HS-5 (cell line): ENCODE results near the gene SENP8.

Experiments
- DNase-seq: peaks from one replicate; pipeline ENCODE4 v3.0.0-alpha.2; 2012; ENCODE audit warnings: low read depth

Gene SENP8

DNA sequence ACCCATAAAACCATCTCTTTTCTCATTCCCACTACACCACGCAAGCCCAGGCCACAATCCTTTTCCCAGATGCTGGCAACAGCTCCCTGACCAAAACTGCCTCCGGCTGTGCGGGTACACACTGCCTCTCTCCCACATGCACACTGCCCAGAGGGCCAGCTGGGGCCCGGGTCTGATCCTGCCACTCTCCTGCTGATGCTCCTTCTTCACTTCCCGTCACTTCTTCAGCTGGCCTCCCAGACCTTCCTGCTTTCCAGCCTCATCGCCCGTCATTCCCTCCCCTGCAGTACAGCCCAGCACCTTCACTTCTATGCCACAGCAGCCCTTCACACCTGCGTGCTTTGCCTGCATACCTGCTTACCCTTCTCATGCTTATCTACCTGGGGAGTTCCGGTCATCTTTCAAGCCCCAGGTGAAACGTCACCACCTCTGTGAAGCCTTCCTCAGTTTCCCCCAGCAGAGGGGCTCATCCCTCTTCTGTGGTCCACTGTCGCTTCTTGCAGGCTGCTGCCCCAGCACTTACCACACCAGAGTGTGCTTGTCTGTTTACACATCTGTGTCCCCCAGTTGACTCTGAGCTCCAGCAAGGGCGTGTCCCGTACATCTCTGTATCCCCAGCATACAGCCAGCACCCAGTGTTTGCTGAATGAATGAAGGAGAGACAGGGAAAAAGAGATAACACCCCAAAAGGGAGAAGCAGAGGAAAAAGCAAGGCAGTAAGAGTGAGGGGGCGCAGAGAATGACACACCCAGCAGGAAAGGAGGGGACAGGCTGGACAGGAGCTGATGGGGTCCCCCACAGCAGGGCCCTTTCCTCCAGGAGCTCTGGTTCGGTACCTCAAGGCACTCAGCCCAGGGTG, 57.2 kb downstream of the SENP8 start:
- DNase-seq = no peak

DNA sequence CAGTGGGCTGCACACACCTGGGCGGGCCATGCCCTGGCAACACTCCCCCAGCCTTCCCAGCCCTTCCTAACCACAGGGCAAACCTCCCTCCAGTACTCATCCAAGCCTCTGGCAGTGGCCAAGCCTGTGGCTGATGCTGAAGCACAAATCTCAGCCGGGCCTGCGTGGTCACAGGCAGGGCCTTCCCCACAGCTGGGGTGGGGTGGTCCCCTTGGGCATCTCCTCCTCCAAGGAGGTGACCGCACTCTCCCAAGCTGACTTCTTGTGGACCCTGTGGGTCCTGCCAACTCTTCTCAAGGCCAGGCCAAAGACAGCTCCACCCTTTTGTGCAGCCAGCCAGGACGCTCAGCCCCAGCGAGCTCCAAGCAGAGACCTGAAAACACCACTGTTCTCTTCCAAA, 58.0 kb downstream of the SENP8 start:
- no peak for DNase-seq

DNA sequence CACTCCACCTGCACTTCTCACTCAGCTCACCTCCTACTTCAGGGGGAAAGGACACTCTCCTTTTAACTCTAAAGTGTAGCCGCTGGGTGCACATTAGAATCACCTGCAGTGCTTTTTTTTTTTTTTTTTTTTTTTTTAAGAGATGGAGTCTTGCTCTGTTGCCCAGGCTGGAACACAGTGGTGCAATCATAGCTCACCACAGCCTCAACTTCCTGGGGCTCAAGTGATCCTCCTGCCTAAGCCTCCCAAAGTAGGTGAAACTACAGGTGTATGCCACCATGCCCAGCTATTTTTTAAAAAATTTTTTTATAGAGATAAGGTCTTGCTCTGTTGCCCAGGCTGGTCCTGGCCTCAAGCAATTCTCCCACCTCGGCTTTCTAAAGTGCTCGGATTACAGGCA, 58.5 kb downstream of the SENP8 start:
- no peak for DNase-seq

GRCh38 chr15:72178976-72179585, 60.9 kb downstream of the SENP8 start:
- no peak for DNase-seq

- no peak for DNase-seq
Observed at GRCh38 chr15:72179950-72180581, 61.9 kb downstream of the SENP8 start.

GRCh38 chr15:72180761-72181324, 62.6 kb downstream of the SENP8 start:
- no peak for DNase-seq

DNA sequence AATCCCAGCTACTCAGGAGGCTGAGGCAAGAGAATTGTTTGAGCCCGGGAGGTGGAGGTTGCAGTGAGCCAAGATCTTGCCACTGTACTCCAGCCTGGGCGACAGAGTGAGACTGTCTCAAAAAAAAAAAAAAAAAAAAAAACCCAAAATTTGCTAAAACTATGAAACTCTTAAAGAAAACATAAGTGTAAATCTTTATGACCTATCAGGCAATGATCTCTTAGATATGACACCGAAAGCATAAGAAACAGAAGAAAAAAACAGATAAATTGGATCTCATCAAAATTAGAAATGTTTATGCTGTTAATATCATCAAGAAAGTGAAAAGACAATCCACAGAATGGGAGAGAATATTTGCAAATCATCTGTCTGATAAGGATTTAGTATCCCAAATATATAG, 64.0 kb downstream of the SENP8 start:
- DNase-seq = no peak

DNA sequence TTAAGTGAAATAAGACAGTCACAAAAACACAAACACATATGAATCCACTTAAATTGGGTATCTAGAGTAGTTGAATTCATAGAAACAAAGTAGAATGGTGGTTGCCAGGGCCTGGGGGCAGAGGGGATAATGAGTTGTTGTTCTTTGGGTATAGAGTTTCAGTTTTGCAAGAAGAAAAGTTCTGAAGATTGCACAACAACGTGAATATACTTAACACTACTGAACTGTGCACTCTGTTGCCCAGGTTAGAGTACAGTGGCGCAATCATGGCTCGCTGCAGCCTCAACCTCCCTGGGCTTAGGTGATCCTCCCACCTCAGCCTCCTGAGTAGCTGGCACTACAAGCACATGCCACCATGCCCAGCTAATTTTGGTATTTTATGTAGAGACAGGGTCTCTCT, 64.5 kb downstream of the SENP8 start:
- no peak for DNase-seq

DNA sequence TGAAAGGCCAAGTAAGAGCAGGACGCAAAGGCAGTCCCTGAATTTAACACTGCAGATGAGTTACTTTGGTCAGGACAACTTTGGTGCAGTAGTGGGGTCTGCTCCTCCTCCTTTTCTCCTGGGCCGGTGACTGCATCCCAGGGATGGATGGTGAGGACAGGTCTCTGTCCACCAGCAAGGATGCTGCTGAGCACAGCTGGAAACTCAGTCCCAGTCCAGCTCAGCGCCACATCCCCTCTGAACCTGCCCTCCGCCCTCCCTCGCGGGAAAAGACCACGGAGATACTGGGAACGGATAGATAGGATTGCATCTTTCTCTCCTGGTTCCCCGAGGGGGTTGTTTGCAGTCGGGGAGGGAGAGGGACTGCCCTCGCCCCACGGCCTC, 65.6 kb downstream of the SENP8 start:
- no peak for DNase-seq

GRCh38 chr15:72184165-72184811, 66.1 kb downstream of the SENP8 start:
- no peak for DNase-seq

DNA sequence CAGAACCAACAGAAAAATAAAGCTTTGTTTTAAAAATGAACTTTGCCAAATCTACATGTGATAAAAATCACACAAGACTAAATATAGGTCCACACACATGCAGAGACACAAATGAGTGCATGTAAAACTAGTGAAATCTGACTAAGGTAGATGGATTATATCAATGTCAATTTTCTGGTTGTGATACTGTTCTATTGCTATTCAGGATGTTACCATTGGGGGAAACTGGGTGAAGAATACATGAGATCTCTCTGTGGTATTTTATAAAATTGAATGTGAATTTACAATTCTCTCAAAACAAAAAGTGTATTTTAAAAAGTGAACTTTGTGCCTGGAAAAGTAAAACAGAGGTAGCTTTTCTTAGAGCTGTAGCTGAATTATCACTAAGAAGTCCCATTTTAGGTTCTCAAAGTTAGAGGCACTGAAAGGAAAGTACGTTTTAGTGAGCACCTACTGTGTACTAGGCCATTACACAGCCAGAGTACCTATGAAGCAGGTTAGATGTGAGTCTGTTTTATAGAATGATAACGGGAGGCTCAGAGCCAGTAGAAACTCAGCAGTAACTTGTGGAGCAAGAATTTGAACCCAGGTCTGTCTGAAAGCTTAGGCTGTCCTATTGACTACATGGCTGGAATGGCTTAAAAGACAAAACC, 71.2 kb downstream of the SENP8 start:
- DNase-seq = no peak

DNA sequence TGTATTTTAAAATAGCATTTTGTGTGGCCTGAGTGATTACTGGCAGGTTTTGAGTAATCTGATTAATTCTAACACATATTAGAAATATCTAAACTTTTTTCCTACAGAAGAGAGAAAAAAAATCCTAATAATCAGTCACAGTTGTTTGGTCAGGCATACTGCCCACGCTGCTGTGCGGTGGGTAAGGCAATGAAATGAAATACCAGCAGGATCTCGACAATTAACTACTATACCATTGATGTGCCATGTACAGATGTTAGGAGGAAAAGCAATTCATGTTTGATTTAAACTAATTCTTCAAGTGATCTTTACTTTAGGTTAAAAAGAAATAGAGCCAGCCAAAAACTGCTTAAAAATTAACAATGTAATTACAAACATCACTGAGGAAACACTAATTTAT, 74.2 kb downstream of the SENP8 start:
- DNase-seq = no peak
